SK-N-SH (cell line): Measurements from ENCODE around the gene KRTAP10-8. TPM values are rescaled to one million over a fixed set of nuclear protein-coding genes. Genes with fewer than 3 reads are reported as not detected.

Experiments used
- CTCF ChIA-PET: fragments of 300-600, 350-600 bp; formaldehyde crosslinking; extraction: SDS; loops from one replicate; lab custom pipeline; 2021; lab: Yijun Ruan, JAX
- POLR2A ChIA-PET: fragments of 350-600 bp; sonication (Branson Sonifier 250); formaldehyde crosslinking; extraction: SDS; loops from one replicate; lab custom pipeline; 2020; ENCODE audit warnings: antibody characterized with exemption, inconsistent platforms; lab: Yijun Ruan, JAX
- DNase-seq: peaks from one replicate; pipeline ENCODE4 v3.0.0; 2012
- H2AFZ ChIP-seq: fragments of 200-600 bp; sonication (generic); 2 replicates; pipeline ENCODE4 v1.8.1; 2016; ENCODE audit warnings: antibody characterized with exemption, mild to moderate bottlenecking, low read depth
- H3F3A ChIP-seq: fragments of 200-600 bp; sonication (generic); replicated peaks from 2 replicates; pipeline ENCODE3; 2016; ENCODE audit warnings: antibody characterized with exemption, mild to moderate bottlenecking; ENCODE audit not compliant: insufficient read depth
- H3K27ac ChIP-seq, 2 experiments: fragments of 200-500 bp in 1 of 2; fragments of 200-600 bp in 1 of 2; sonication (Bioruptor generic) in 1 of 2; sonication (generic), shearing (Covaris generic) in 1 of 2; 2 replicates each; pipeline versions ENCODE4 v1.5.1 to v1.6.1; 2014 to 2016; ENCODE audit warnings: low read depth in 2 of 2, inconsistent platforms in 1 of 2, low read length in 1 of 2, mild to moderate bottlenecking in 1 of 2, mixed read lengths in 1 of 2
- H3K27me3 ChIP-seq: fragments of 200-600 bp; sonication (generic), shearing (Covaris generic); 2 replicates; pipeline ENCODE4 v1.6.1; 2016; ENCODE audit warnings: mixed run types; ENCODE audit not compliant: insufficient read depth
- H3K36me3 ChIP-seq, 2 experiments: fragments of 200-500 bp in 1 of 2; fragments of 200-600 bp in 1 of 2; sonication (Bioruptor generic) in 1 of 2; sonication (generic) in 1 of 2; replicated peaks in 1 of 2; 2 replicates each; pipeline versions ENCODE3 to v1.5.1; 2014 to 2016; ENCODE audit warnings: low read length in 1 of 2, mild to moderate bottlenecking in 1 of 2; ENCODE audit not compliant: insufficient read depth in 2 of 2, control insufficient read depth in 1 of 2
- H3K4me1 ChIP-seq, 2 experiments: fragments of 200-500 bp in 1 of 2; fragments of 200-600 bp in 1 of 2; sonication (Bioruptor generic) in 1 of 2; sonication (generic), shearing (Covaris generic) in 1 of 2; 2 replicates each; pipeline versions ENCODE4 v1.5.1 to v1.6.1; 2014 to 2016; ENCODE audit warnings: low read depth in 1 of 2, low read length in 1 of 2, mixed run types in 1 of 2; ENCODE audit not compliant: insufficient read depth in 2 of 2, control insufficient read depth in 1 of 2
- H3K4me2 ChIP-seq: fragments of 200-600 bp; sonication (generic), shearing (Covaris generic); 2 replicates; pipeline ENCODE4 v1.6.1; 2017; ENCODE audit warnings: mixed run types
- H3K4me3 ChIP-seq, 2 experiments: fragments of 200-500 bp in 1 of 2; fragments of 200-600 bp in 1 of 2; sonication (Bioruptor generic) in 1 of 2; sonication (generic), shearing (Covaris generic) in 1 of 2; 2 replicates each; pipeline versions ENCODE4 v1.5.1 to v1.8.1; 2014 to 2016; ENCODE audit warnings: low read depth in 2 of 2, inconsistent platforms in 1 of 2, low read length in 1 of 2, mild to moderate bottlenecking in 1 of 2, mixed read lengths in 1 of 2, moderate library complexity in 1 of 2
- H3K79me2 ChIP-seq: fragments of 200-600 bp; sonication (generic); 2 replicates; pipeline ENCODE4 v1.8.1; 2017; ENCODE audit warnings: mild to moderate bottlenecking; ENCODE audit not compliant: insufficient read depth
- H3K9ac ChIP-seq: fragments of 200-600 bp; sonication (generic); 2 replicates; pipeline ENCODE4 v1.6.1; 2017; ENCODE audit warnings: mixed run types
- H3K9me2 ChIP-seq: fragments of 200-600 bp; sonication (generic); 2 replicates; pipeline ENCODE4 v1.6.1; 2017; ENCODE audit warnings: mixed run types
- H3K9me3 ChIP-seq: fragments of 200-600 bp; sonication (generic); 2 replicates; pipeline ENCODE4 v1.6.1; 2017; ENCODE audit warnings: mixed run types, mild to moderate bottlenecking, moderate library complexity
- H4K20me1 ChIP-seq: fragments of 200-600 bp; sonication (generic); 2 replicates; pipeline ENCODE4 v1.6.1; 2017; ENCODE audit warnings: mild to moderate bottlenecking, mixed run types; ENCODE audit not compliant: insufficient read depth
- CTCF ChIP-seq: fragments of 200-600 bp; sonication (generic); IDR thresholded peaks from 2 replicates; pipeline ENCODE4 v1.6.1; 2017; ENCODE audit warnings: antibody characterized with exemption, mild to moderate bottlenecking, moderate library complexity
- EZH2phosphoT487 ChIP-seq: fragments of 200-600 bp; sonication (generic); IDR thresholded peaks from 2 replicates; pipeline ENCODE4 v1.6.1; 2017; ENCODE audit warnings: low read depth, mixed run types, mild to moderate bottlenecking, antibody characterized with exemption, moderate library complexity, borderline replicate concordance
- FOSL2 ChIP-seq: IDR thresholded peaks from 2 replicates; pipeline ENCODE4 v1.4.0; 2012; ENCODE audit warnings: low read depth, mild to moderate bottlenecking, moderate library complexity, borderline replicate concordance
- FOXM1 ChIP-seq: IDR thresholded peaks from 2 replicates; pipeline ENCODE4 v1.4.0; 2012; ENCODE audit warnings: low read depth, mild to moderate bottlenecking
- GATA2 ChIP-seq: sonication (generic); formaldehyde crosslinking; IDR thresholded peaks from 2 replicates; pipeline ENCODE4 v1.5.0; 2020; ENCODE audit warnings: mild to moderate bottlenecking, missing genetic modification reagents
- PBX3 ChIP-seq: IDR thresholded peaks from 2 replicates; pipeline ENCODE4; 2012
- POLR2AphosphoS5 ChIP-seq: IDR thresholded peaks from 2 replicates; pipeline ENCODE4 v1.6.1; 2012; ENCODE audit warnings: low read depth, low read length
- RFX5 ChIP-seq: IDR thresholded peaks from 2 replicates; pipeline ENCODE4 v1.6.1; 2012; ENCODE audit warnings: mild to moderate bottlenecking, improper control_type of control experiment, low read length
- RXRA ChIP-seq: IDR thresholded peaks from 2 replicates; pipeline ENCODE4 v1.4.0; 2012; ENCODE audit warnings: low read depth, mild to moderate bottlenecking, borderline replicate concordance
- SMC3 ChIP-seq: IDR thresholded peaks from 2 replicates; pipeline ENCODE4 v1.6.1; 2012; ENCODE audit warnings: low read depth, low read length, improper control_type of control experiment
- TEAD4 ChIP-seq: IDR thresholded peaks from 2 replicates; pipeline ENCODE4 v1.4.0; 2012; ENCODE audit warnings: mild to moderate bottlenecking, borderline replicate concordance; ENCODE audit not compliant: insufficient read depth
- ZBTB33 ChIP-seq: IDR thresholded peaks from 2 replicates; pipeline ENCODE4 v1.4.0; 2012; ENCODE audit warnings: low read depth, borderline replicate concordance
- WGBS: methylation state at CpG from one replicate; pipeline ENCODE4 v1.1.6; 2017; ENCODE audit warnings: low lambda C conversion rate; 5-methylcytosine and 5-hydroxymethylcytosine counted together
- polyA plus RNA-seq, 3 experiments: library from polyadenylated mRNA; depleted of rRNA; stranded (reverse); fragments of >200 nt; gene quantifications; 2 replicates each; pipeline ENCODE4 v1.2.3, GENCODE V29; 2012

Gene KRTAP10-8
- polyA plus RNA-seq, 1 of the 3 experiments (the other 2 are of a cell fraction), result not detected

GRCh38 chr21:44653123-44653522 lies 41.2 kb downstream of the KRTAP10-8 start:
- Histone ChIP-seq H3K27ac (no peak overlapping the region), H3K9ac (no peak overlapping the region), H3K4me1 (no peaks in the 10 kb centered on the region), H3K9me3 (no peaks in the 10 kb centered on the region), H3K4me3 (no peak overlapping the region), H3K27me3 (peaks cover 46% of the 10 kb centered on the region), H3F3A (no peaks in the 10 kb centered on the region), H3K36me3 (no peaks in the 10 kb centered on the region), H3K79me2 (no peaks in the 10 kb centered on the region), H3K4me2 (no peak overlapping the region), H3K9me2 (no peaks in the 10 kb centered on the region), H2AFZ (no peak overlapping the region), H4K20me1 (no peaks in the 10 kb centered on the region)
- ChIA-PET POLR2A (no interaction called here), CTCF (interaction anchor here (0.9 kb wide), 1 partner anchor 24 kb away, joined by 3 read pairs; no protein-coding TSS in a partner anchor)
- DNase-seq, result no peak
- TF ChIP-seq FOSL2, result no peak
- TF ChIP-seq POLR2AphosphoS5, result no peak
- TF ChIP-seq PBX3, result no peak
- TF ChIP-seq GATA2 (CRISPR knock-in tag), result no peak
- TF ChIP-seq RXRA, result no peak
- TF ChIP-seq TEAD4, result no peak
- no peak for TF ChIP-seq CTCF
- TF ChIP-seq FOXM1, result no peak
- TF ChIP-seq EZH2phosphoT487, result no peak
- no peak for TF ChIP-seq SMC3
- no peak for TF ChIP-seq ZBTB33
- no peak for TF ChIP-seq RFX5
- 8% methylated on average over 8 of the region's 14 CpGs for WGBS
